Caco-2 (cell line): ENCODE measurements around the gene CLK3. TPM values are rescaled to one million over a fixed set of nuclear protein-coding genes. Genes with fewer than 3 reads are reported as not detected.

Experiments
- BruUV-seq: library from RNA; stranded (reverse); fragments of 400-500 nt; replicated peaks from 2 replicates; lab custom pipeline; 2021; lab: Mats Ljungman, UMichigan
- CTCF ChIA-PET: fragments of 300-600 bp; sonication (Branson Sonifier 250); formaldehyde crosslinking; loops from one replicate; lab custom pipeline; 2022; ENCODE audit warnings: antibody characterized with exemption; lab: Charles Lee
- POLR2A ChIA-PET: fragments of 300-600 bp; sonication (Branson Sonifier 250); formaldehyde crosslinking; loops from one replicate; lab custom pipeline; 2022; ENCODE audit warnings: antibody characterized with exemption; lab: Charles Lee
- DNase-seq, 2 experiments: peaks; one replicate each; pipeline versions ENCODE4 v3.0.0 to v3.0.0-alpha.2; 2020 to 2022
- H3K27me3 ChIP-seq: replicated peaks from 2 replicates; pipeline ENCODE4 v1.6.0; 2011; ENCODE audit warnings: low read length; ENCODE audit not compliant: control insufficient read depth, insufficient read depth
- H3K36me3 ChIP-seq: 2 replicates; pipeline ENCODE4 v1.5.1; 2011; ENCODE audit warnings: low read length; ENCODE audit not compliant: control insufficient read depth, insufficient read depth
- H3K4me1 ChIP-seq: fragments of 250-450 bp; sonication (Bioruptor Pico); 2 replicates; pipeline ENCODE4 v1.5.1; 2020; ENCODE audit warnings: mild to moderate bottlenecking
- H3K4me3 ChIP-seq: 2 replicates; pipeline ENCODE4 v1.5.1; 2011; ENCODE audit warnings: low read depth, mild to moderate bottlenecking, control low read depth, low read length
- H3K9me3 ChIP-seq: fragments of 250-450 bp; sonication (Bioruptor Pico); 2 replicates; pipeline ENCODE4 v1.5.1; 2020; ENCODE audit warnings: mild to moderate bottlenecking, moderate library complexity
- H3K27ac Mint-ChIP-seq: one replicate; pipeline ENCODE4 v1.8.0; 2022; ENCODE audit warnings: mixed read lengths; ENCODE audit not compliant: unreplicated experiment
- H3K27me3 Mint-ChIP-seq: one replicate; pipeline ENCODE4 v1.8.0; 2022; ENCODE audit warnings: mixed read lengths; ENCODE audit not compliant: insufficient read depth, unreplicated experiment
- H3K36me3 Mint-ChIP-seq: one replicate; pipeline ENCODE4 v1.8.0; 2022; ENCODE audit warnings: mild to moderate bottlenecking, mixed read lengths; ENCODE audit not compliant: insufficient read depth, unreplicated experiment
- H3K4me1 Mint-ChIP-seq: one replicate; pipeline ENCODE4 v1.8.0; 2022; ENCODE audit warnings: low read depth, mixed read lengths; ENCODE audit not compliant: unreplicated experiment
- H3K4me3 Mint-ChIP-seq: one replicate; pipeline ENCODE4 v1.8.0; 2022; ENCODE audit warnings: mild to moderate bottlenecking, moderate library complexity, mixed read lengths; ENCODE audit not compliant: unreplicated experiment
- H3K9me3 Mint-ChIP-seq: one replicate; pipeline ENCODE4 v1.8.0; 2022; ENCODE audit warnings: mixed read lengths; ENCODE audit not compliant: unreplicated experiment
- intact Hi-C: fragments of 100-400 bp; cut with micrococcal nuclease; formaldehyde crosslinking; loops from one replicate; pipeline ENCODE4 v1.10.0; 2022; ENCODE audit not compliant: unreplicated experiment
- total RNA-seq: library from RNA; stranded (reverse); gene quantifications from 2 replicates; pipeline ENCODE4 v1.2.3, GENCODE V29; 2022
- TF ChIP-seq, protein P1 (sequence below), 2 experiments: fragments of 200-600 bp in 1 of 2; IDR thresholded peaks; 1 replicate in 1 of 2; 2 replicates in 1 of 2; pipeline versions ENCODE4 v1.5.1 to v1.8.0; 2011 to 2022; ENCODE audit warnings: antibody characterized with exemption in 1 of 2, control low read depth in 1 of 2, inconsistent platforms in 1 of 2, low read depth in 1 of 2, low read length in 1 of 2, mild to moderate bottlenecking in 1 of 2, moderate library complexity in 1 of 2; ENCODE audit not compliant: insufficient read depth in 1 of 2, severe bottlenecking in 1 of 2, unreplicated experiment in 1 of 2

CLK3 gene
- total RNA-seq, 1 experiment from 2014 or later: 54.5 TPM

DNA sequence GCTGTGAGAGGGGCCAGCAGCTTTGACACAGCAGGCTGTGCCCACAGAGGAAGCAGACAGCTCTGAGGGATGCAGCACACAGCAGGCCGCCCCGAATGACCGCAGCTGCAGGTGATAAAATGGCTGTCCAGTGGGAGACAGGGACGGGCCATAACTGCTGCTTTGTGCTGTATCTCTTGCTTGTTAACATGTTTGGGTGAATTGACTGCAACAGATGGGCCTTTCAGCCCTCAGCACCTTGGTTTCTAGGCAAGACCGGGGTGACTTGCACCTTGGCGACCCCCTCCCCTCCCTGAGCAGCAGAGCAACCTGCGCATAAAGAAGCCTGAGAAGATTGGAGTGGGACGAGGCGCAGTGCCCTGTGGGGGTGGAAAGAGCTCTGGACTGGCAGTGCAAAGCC lies 36.6 kb upstream of the CLK3 start:
- CTCF ChIA-PET: no interaction called here
- TF ChIP-seq, protein P1, sequence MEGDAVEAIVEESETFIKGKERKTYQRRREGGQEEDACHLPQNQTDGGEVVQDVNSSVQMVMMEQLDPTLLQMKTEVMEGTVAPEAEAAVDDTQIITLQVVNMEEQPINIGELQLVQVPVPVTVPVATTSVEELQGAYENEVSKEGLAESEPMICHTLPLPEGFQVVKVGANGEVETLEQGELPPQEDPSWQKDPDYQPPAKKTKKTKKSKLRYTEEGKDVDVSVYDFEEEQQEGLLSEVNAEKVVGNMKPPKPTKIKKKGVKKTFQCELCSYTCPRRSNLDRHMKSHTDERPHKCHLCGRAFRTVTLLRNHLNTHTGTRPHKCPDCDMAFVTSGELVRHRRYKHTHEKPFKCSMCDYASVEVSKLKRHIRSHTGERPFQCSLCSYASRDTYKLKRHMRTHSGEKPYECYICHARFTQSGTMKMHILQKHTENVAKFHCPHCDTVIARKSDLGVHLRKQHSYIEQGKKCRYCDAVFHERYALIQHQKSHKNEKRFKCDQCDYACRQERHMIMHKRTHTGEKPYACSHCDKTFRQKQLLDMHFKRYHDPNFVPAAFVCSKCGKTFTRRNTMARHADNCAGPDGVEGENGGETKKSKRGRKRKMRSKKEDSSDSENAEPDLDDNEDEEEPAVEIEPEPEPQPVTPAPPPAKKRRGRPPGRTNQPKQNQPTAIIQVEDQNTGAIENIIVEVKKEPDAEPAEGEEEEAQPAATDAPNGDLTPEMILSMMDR (IDR thresholded peaks at IDR 0.05; ENCODE audit: insufficient read depth in 1 of 2, low read depth in 1 of 2, low read length in 1 of 2, severe bottlenecking in 1 of 2, unreplicated experiment in 1 of 2): no peak
- Histone ChIP-seq H3K9me3 (no peaks in the 10 kb centered on the region), H3K4me3 (no peak overlapping the region), H3K27me3 (no peaks in the 10 kb centered on the region), H3K36me3 (no peaks in the 10 kb centered on the region), H3K4me1 (no peaks in the 10 kb centered on the region)
- intact Hi-C loops: no loop called here
- Mint-ChIP-seq H3K27me3 (no peaks in the 10 kb centered on the region), H3K9me3 (no peaks in the 10 kb centered on the region), H3K4me3 (no peak overlapping the region), H3K27ac (no peak overlapping the region), H3K36me3 (peaks cover 45% of the 10 kb centered on the region), H3K4me1 (no peaks in the 10 kb centered on the region)
- POLR2A ChIA-PET: no interaction called here
- no TSS peak for BruUV-seq
- DNase-seq: no peak

DNA sequence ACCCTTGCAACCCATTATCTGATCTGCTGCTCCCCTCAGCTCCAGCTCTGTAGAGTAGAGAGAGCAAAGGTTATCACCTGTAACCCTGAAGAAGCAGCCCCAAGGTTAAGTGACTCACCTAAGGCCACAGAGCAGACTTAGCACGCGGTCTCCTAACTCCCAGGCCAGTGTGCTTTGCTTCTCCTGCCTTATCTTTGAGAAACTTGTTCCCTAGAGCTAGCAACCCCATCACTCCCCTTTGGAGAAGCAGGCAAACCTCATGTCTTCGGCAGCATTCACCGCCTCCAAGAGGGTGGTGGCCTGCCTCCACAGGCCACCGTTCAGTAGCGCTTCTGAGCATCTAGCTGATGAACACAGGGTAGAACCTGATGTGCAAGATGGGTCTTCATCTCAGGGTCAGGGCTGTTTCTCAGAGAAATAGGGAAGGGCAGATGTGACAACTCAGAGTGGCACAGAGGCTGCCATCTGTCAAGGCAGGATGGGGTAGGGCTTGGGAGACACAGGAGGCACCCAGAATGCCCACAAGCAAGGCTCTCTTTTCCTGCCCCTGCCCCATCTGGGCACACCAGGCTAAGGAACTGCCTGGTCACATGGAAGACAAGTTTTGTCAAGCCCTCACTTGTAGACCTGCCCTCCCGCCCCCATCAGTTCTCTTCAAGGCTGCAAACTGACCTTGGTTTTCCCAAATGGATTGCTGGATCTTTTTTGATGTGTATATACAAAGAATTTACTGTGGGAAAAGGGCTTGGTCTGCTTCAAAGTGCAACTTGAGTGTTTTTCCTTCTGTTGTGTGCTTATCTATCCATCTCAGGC lies 34.9 kb upstream of the CLK3 start:
- Histone ChIP-seq H3K4me1 (no peaks in the 10 kb centered on the region), H3K9me3 (no peaks in the 10 kb centered on the region), H3K27me3 (no peaks in the 10 kb centered on the region), H3K36me3 (no peaks in the 10 kb centered on the region), H3K4me3 (no peak overlapping the region)
- H3K27ac Mint-ChIP-seq: no peak overlapping the region
- no TSS peak for BruUV-seq
- TF ChIP-seq, protein P1 (IDR thresholded peaks at IDR 0.05; ENCODE audit: insufficient read depth in 1 of 2, low read depth in 1 of 2, low read length in 1 of 2, severe bottlenecking in 1 of 2, unreplicated experiment in 1 of 2): no peak
- intact Hi-C loops: no loop called here
- H3K4me1 Mint-ChIP-seq: no peaks in the 10 kb centered on the region
- ChIA-PET POLR2A (no interaction called here), CTCF (no interaction called here)
- H3K36me3 Mint-ChIP-seq: peaks cover 40% of the 10 kb centered on the region
- H3K9me3 Mint-ChIP-seq: no peaks in the 10 kb centered on the region
- no peak for DNase-seq
- H3K27me3 Mint-ChIP-seq: no peaks in the 10 kb centered on the region
- no peak overlapping the region for H3K4me3 Mint-ChIP-seq

DNA sequence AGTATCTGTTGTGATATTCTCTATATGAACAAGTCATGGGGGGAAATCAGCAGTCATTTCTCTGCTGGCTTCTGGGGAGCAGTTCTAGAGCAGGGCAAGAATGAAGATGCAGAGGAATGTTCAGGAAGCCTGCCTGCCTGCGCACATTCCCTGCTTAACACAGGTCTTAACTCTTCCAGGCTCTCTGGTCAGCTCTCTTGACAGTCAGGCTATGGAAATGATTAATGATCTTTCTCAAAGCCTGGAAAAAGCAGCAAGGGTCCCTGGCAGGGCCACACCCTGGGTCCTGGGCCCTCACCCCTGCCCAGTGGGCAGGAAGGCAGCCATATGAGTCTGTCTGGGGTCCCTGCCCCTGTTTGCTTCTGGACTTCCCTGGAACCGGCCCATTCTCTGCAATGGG lies 31.4 kb upstream of the CLK3 start:
- intact Hi-C loops: no loop called here
- DNase-seq: no peak
- TF ChIP-seq, protein P1 (IDR thresholded peaks at IDR 0.05; ENCODE audit: insufficient read depth in 1 of 2, low read depth in 1 of 2, low read length in 1 of 2, severe bottlenecking in 1 of 2, unreplicated experiment in 1 of 2): no peak
- Histone ChIP-seq H3K27me3 (no peaks in the 10 kb centered on the region), H3K4me1 (no peaks in the 10 kb centered on the region), H3K4me3 (no peak overlapping the region), H3K36me3 (no peaks in the 10 kb centered on the region; the same call in 1 of the 2 replicates), H3K9me3 (no peaks in the 10 kb centered on the region)
- ChIA-PET CTCF (no interaction called here), POLR2A (interaction anchor here (0.5 to 0.6 kb wide), 2 partner anchors 27 to 43 kb away, joined by 5 to 6 read pairs; partner anchors contain the start of gene ARID3B)
- Mint-ChIP-seq H3K9me3 (no peaks in the 10 kb centered on the region), H3K4me1 (peaks cover 6% of the 10 kb centered on the region), H3K27me3 (no peaks in the 10 kb centered on the region), H3K36me3 (peaks cover 13% of the 10 kb centered on the region), H3K27ac (no peak overlapping the region), H3K4me3 (no peak overlapping the region)
- BruUV-seq: no TSS peak
